DND-41 (cell line): ENCODE data around the gene WDR43.

Source experiments
- EZH2 ChIP-seq: IDR thresholded peaks from 3 replicates; pipeline ENCODE4 v1.6.1; 2012; ENCODE audit warnings: borderline replicate concordance, low read depth, mild to moderate bottlenecking, moderate library complexity, low read length, inconsistent platforms; ENCODE audit not compliant: severe bottlenecking
- TF ChIP-seq, protein P1 (sequence below): IDR thresholded peaks from 2 replicates; pipeline ENCODE4 v1.5.1; 2012; ENCODE audit warnings: borderline replicate concordance, low read length, moderate library complexity, mild to moderate bottlenecking; ENCODE audit not compliant: poor library complexity, severe bottlenecking; ENCODE audit errors: extremely low read depth

GRCh38 chr2:28880193-28880592, 14.3 kb upstream of the WDR43 start:
- TF ChIP-seq, protein P1, sequence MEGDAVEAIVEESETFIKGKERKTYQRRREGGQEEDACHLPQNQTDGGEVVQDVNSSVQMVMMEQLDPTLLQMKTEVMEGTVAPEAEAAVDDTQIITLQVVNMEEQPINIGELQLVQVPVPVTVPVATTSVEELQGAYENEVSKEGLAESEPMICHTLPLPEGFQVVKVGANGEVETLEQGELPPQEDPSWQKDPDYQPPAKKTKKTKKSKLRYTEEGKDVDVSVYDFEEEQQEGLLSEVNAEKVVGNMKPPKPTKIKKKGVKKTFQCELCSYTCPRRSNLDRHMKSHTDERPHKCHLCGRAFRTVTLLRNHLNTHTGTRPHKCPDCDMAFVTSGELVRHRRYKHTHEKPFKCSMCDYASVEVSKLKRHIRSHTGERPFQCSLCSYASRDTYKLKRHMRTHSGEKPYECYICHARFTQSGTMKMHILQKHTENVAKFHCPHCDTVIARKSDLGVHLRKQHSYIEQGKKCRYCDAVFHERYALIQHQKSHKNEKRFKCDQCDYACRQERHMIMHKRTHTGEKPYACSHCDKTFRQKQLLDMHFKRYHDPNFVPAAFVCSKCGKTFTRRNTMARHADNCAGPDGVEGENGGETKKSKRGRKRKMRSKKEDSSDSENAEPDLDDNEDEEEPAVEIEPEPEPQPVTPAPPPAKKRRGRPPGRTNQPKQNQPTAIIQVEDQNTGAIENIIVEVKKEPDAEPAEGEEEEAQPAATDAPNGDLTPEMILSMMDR, result no peak
- TF ChIP-seq EZH2, result no peak
